Suprapubic skin (tissue), 4 donors: ENCODE results near the gene BPI. TPM values are rescaled to one million over a fixed set of nuclear protein-coding genes. Genes with fewer than 3 reads are reported as not detected.

Experiments
- DNase-seq, 2 donors: peaks; one replicate each; pipeline ENCODE4 v3.0.0-alpha.2; 2019; ENCODE audit warnings: low spot score in 2 of 2
- H3K27ac ChIP-seq: fragments of 200-600 bp; sonication (generic); one replicate; pipeline ENCODE4 v1.5.1; 2019
- H3K27me3 ChIP-seq: fragments of 200-600 bp; sonication (generic); one replicate; pipeline ENCODE4 v1.5.1; 2019
- H3K36me3 ChIP-seq: fragments of 200-600 bp; sonication (generic); one replicate; pipeline ENCODE4 v1.5.1; 2019
- H3K4me1 ChIP-seq: fragments of 200-600 bp; sonication (generic); one replicate; pipeline ENCODE4 v1.5.1; 2019
- H3K4me3 ChIP-seq: fragments of 200-600 bp; sonication (generic); one replicate; pipeline ENCODE4 v1.5.1; 2019; ENCODE audit warnings: mild to moderate bottlenecking
- H3K9me3 ChIP-seq: fragments of 200-600 bp; sonication (generic); one replicate; pipeline ENCODE4 v1.5.1; 2019
- EP300 ChIP-seq: sonication (generic); formaldehyde crosslinking; IDR thresholded peaks from one replicate; pipeline ENCODE4 v1.6.1; 2017; ENCODE audit warnings: antibody characterized with exemption
- POLR2A ChIP-seq, 2 donors: fragments of 450-650 bp; IDR thresholded peaks; one replicate each; pipeline ENCODE4 v1.6.1; 2017; ENCODE audit warnings: antibody characterized with exemption in 2 of 2, mild to moderate bottlenecking in 2 of 2, moderate library complexity in 2 of 2
- POLR2AphosphoS5 ChIP-seq, 3 donors: sonication (generic); formaldehyde crosslinking; IDR thresholded peaks; one replicate each; pipeline ENCODE4 v1.6.1; 2017; ENCODE audit warnings: antibody characterized with exemption in 3 of 3
- WGBS: methylation state at CpG from one replicate; pipeline ENCODE4 v1.1.5; 2018; 5-methylcytosine and 5-hydroxymethylcytosine counted together
- total RNA-seq, 4 donors: library from RNA; depleted of rRNA; stranded (reverse); fragments of >200 nt; gene quantifications; one replicate each; pipeline ENCODE4 v1.1.0, GENCODE V29; 2016
- TF ChIP-seq, protein P1 (sequence below), 2 donors: fragments of 200-600 bp in 1 of 2; fragments of 450-650 bp in 1 of 2; sonication (generic) in 1 of 2; IDR thresholded peaks; one replicate each; pipeline ENCODE4 v1.5.1; 2016 to 2019; ENCODE audit warnings: antibody characterized with exemption in 2 of 2, mild to moderate bottlenecking in 1 of 2, moderate library complexity in 1 of 2

Gene BPI
- total RNA-seq, 4 donors from 2014 or later = not detected

- WGBS = 77% methylated on average over 4 of the region's 4 CpGs
- no peak overlapping the region for H3K27ac ChIP-seq
Measured at GRCh38 chr20:38346741-38347140, 42.8 kb downstream of the BPI start.

GRCh38 chr20:38349856-38350255, 45.9 kb downstream of the BPI start:
- Histone ChIP-seq H3K4me3 (no peak overlapping the region), H3K4me1 (no peaks in the 10 kb centered on the region)

More at GRCh38 chr20:38346741-38347140, 42.8 kb downstream of the BPI start:
- H3K9me3 ChIP-seq = no peaks in the 10 kb centered on the region
- H3K4me1 ChIP-seq = no peaks in the 10 kb centered on the region
- TF ChIP-seq, protein P1, sequence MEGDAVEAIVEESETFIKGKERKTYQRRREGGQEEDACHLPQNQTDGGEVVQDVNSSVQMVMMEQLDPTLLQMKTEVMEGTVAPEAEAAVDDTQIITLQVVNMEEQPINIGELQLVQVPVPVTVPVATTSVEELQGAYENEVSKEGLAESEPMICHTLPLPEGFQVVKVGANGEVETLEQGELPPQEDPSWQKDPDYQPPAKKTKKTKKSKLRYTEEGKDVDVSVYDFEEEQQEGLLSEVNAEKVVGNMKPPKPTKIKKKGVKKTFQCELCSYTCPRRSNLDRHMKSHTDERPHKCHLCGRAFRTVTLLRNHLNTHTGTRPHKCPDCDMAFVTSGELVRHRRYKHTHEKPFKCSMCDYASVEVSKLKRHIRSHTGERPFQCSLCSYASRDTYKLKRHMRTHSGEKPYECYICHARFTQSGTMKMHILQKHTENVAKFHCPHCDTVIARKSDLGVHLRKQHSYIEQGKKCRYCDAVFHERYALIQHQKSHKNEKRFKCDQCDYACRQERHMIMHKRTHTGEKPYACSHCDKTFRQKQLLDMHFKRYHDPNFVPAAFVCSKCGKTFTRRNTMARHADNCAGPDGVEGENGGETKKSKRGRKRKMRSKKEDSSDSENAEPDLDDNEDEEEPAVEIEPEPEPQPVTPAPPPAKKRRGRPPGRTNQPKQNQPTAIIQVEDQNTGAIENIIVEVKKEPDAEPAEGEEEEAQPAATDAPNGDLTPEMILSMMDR (IDR thresholded peaks at IDR 0.05) = no peak
- TF ChIP-seq POLR2A (IDR thresholded peaks at IDR 0.05) = no peak
- no peaks in the 10 kb centered on the region for H3K36me3 ChIP-seq
- no peak overlapping the region for H3K4me3 ChIP-seq
- H3K27me3 ChIP-seq = no peaks in the 10 kb centered on the region
- no peak for DNase-seq

GRCh38 chr20:38350879-38351775, 47.2 kb downstream of the BPI start:
- no peak overlapping the region for H3K4me3 ChIP-seq
- H3K9me3 ChIP-seq = no peaks in the 10 kb centered on the region
- no peak overlapping the region for H3K27ac ChIP-seq
- H3K27me3 ChIP-seq = no peaks in the 10 kb centered on the region
- H3K4me1 ChIP-seq = no peaks in the 10 kb centered on the region
- TF ChIP-seq POLR2AphosphoS5 (IDR thresholded peaks at IDR 0.05) (no peak), EP300 (no peak), POLR2A (IDR thresholded peaks at IDR 0.05) (no peak)
- TF ChIP-seq, protein P1 (IDR thresholded peaks at IDR 0.05) = no peak
- no peaks in the 10 kb centered on the region for H3K36me3 ChIP-seq
- 65% methylated on average over 14 of the region's 15 CpGs for WGBS
- DNase-seq = no peak

More at GRCh38 chr20:38349856-38350255, 45.9 kb downstream of the BPI start:
- no peak for TF ChIP-seq POLR2AphosphoS5 (IDR thresholded peaks at IDR 0.05)
- no peak overlapping the region for H3K27ac ChIP-seq
- no peak for DNase-seq
- H3K27me3 ChIP-seq = no peaks in the 10 kb centered on the region
- no peaks in the 10 kb centered on the region for H3K9me3 ChIP-seq
- 78% methylated on average over 5 of the region's 5 CpGs for WGBS
- H3K36me3 ChIP-seq = no peaks in the 10 kb centered on the region

GRCh38 chr20:38353316-38353715, 49.4 kb downstream of the BPI start:
- H3K4me3 ChIP-seq = no peak overlapping the region
- H3K27ac ChIP-seq = no peak overlapping the region
- H3K27me3 ChIP-seq = no peaks in the 10 kb centered on the region
- H3K4me1 ChIP-seq = no peaks in the 10 kb centered on the region
- H3K9me3 ChIP-seq = no peaks in the 10 kb centered on the region
- WGBS = 51% methylated on average over 7 of the region's 7 CpGs
- TF ChIP-seq POLR2AphosphoS5 (IDR thresholded peaks at IDR 0.05) (no peak), EP300 (no peak), POLR2A (IDR thresholded peaks at IDR 0.05) (no peak)
- TF ChIP-seq, protein P1 (IDR thresholded peaks at IDR 0.05) = no peak
- no peak for DNase-seq
- H3K36me3 ChIP-seq = no peaks in the 10 kb centered on the region

GRCh38 chr20:38354227-38354626, 50.3 kb downstream of the BPI start:
- Histone ChIP-seq H3K4me3 (no peak overlapping the region), H3K9me3 (no peaks in the 10 kb centered on the region), H3K4me1 (no peaks in the 10 kb centered on the region), H3K27me3 (no peaks in the 10 kb centered on the region), H3K36me3 (no peaks in the 10 kb centered on the region), H3K27ac (no peak overlapping the region)
- no peak for DNase-seq
- 92% methylated on average over 10 of the region's 10 CpGs for WGBS
- TF ChIP-seq EP300 (no peak), POLR2A (IDR thresholded peaks at IDR 0.05) (no peak), POLR2AphosphoS5 (IDR thresholded peaks at IDR 0.05) (no peak)
- TF ChIP-seq, protein P1 (IDR thresholded peaks at IDR 0.05) = no peak
